Ovary (tissue), 3 donors: ENCODE measurements around the gene SFT2D2.

Source experiments
- POLR2A ChIP-seq: fragments of 450-650 bp; IDR thresholded peaks from one replicate; pipeline ENCODE4 v1.6.1; 2017; ENCODE audit warnings: antibody characterized with exemption, mild to moderate bottlenecking, moderate library complexity
- TF ChIP-seq, protein P1 (sequence below), 3 donors: fragments of 450-650 bp in 2 of 3; fragments of 200-600 bp in 1 of 3; IDR thresholded peaks; one replicate each; pipeline versions ENCODE4 v1.5.1 to v1.8.0; 2016 to 2022; ENCODE audit warnings: antibody characterized with exemption in 3 of 3, mild to moderate bottlenecking in 1 of 3
- donor health status: DM: no; HTN: no; CAD: no.

DNA sequence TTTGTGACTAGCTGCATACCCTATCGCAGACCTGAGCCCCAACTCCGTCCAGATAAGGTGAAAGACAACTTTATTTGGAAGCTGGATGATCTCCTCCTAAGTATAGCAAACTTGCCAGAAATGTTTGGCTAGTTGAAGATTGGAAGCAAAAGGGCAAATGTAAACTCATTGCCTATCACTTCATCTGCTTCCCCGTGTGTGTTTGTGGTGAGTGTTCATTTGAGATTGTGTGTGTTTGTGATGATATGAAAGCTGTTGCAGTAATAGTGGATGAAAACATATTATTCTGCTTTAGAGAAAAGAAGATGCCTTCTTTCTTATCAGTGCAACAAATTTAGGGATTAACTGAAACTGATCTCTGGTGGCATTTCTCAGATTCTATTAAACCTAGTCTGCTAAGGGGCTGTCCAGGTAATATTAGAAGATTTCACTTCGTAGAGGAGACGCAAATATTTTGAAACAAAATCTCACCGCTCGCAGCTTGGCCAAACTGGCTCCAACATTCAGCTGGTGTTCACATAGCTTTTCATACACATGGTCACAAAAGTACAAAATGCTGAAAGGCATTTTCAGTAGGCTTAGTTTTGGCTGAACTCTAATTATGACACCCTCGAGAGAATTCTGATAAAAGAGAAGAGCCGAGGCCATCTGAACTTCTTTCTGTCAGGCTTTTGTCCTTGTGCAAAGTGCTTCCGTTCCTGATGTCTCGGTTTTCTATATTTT, 56.0 kb downstream of the SFT2D2 start:
- TF ChIP-seq, protein P1, sequence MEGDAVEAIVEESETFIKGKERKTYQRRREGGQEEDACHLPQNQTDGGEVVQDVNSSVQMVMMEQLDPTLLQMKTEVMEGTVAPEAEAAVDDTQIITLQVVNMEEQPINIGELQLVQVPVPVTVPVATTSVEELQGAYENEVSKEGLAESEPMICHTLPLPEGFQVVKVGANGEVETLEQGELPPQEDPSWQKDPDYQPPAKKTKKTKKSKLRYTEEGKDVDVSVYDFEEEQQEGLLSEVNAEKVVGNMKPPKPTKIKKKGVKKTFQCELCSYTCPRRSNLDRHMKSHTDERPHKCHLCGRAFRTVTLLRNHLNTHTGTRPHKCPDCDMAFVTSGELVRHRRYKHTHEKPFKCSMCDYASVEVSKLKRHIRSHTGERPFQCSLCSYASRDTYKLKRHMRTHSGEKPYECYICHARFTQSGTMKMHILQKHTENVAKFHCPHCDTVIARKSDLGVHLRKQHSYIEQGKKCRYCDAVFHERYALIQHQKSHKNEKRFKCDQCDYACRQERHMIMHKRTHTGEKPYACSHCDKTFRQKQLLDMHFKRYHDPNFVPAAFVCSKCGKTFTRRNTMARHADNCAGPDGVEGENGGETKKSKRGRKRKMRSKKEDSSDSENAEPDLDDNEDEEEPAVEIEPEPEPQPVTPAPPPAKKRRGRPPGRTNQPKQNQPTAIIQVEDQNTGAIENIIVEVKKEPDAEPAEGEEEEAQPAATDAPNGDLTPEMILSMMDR (IDR thresholded peaks at IDR 0.05) = no peak
- TF ChIP-seq POLR2A = no peak
